H1 (cell line): ENCODE measurements around the gene KPNA1. TPM values are rescaled to one million over a fixed set of nuclear protein-coding genes. Genes with fewer than 3 reads are reported as not detected.

Experiments used
- MAFK ChIP-seq: IDR thresholded peaks from 2 replicates; pipeline ENCODE4 v1.6.1; 2012; ENCODE audit warnings: low read depth, mild to moderate bottlenecking, improper control_type of control experiment, low read length
- polyA plus RNA-seq, 7 experiments: library from polyadenylated mRNA; depleted of rRNA in 3 of 7; stranded (reverse) in 5 of 7; unstranded in 2 of 7; fragments of >200 nt in 5 of 7; fragments of 200-250 nt in 2 of 7; gene quantifications; 1 replicate in 5 of 7; 2 replicates in 1 of 7; 4 replicates in 1 of 7; pipeline versions ENCODE4 v1.2.1 to v1.2.3, GENCODE V29; 2011 to 2013; ENCODE audit warnings: missing spikeins in 2 of 7, mixed read lengths in 2 of 7
- total RNA-seq: library from RNA; stranded (reverse); fragmentation: NEBNext Ultra II Directional; extraction: Animal tissue kit (Norgen Biotek cat#: 25700); gene quantifications from 2 replicates; pipeline ENCODE4 v1.2.1, GENCODE V29; 2021

KPNA1 gene
- total and polyA plus RNA-seq, 2 of the 8 experiments (the other 6 are each of a cell fraction or from before 2014, with no cell fraction given) = 14.8 to 63.0 TPM

- TF ChIP-seq MAFK = no peak
These were observed 105.3 kb downstream of the KPNA1 start (continued) for GRCh38 chr3:122409446-122409845.
